Activated CD8-positive, alpha-beta memory T cell treated with anti-CD3 and anti-CD28 coated beads, Interleukin-2, amount 50 U/mL, for 24 hours (primary cell): ENCODE results near the gene HSPB8.
"Not testable (repeated sequence)": the region's sequence is repeated elsewhere in the genome, so short reads cannot be mapped to it uniquely, and the experiment has no call there.

Experiments
- DNase-seq: peaks from one replicate; pipeline ENCODE4 v3.0.0-alpha.2; 2020; ENCODE audit errors: extremely low read depth

Gene HSPB8

DNA sequence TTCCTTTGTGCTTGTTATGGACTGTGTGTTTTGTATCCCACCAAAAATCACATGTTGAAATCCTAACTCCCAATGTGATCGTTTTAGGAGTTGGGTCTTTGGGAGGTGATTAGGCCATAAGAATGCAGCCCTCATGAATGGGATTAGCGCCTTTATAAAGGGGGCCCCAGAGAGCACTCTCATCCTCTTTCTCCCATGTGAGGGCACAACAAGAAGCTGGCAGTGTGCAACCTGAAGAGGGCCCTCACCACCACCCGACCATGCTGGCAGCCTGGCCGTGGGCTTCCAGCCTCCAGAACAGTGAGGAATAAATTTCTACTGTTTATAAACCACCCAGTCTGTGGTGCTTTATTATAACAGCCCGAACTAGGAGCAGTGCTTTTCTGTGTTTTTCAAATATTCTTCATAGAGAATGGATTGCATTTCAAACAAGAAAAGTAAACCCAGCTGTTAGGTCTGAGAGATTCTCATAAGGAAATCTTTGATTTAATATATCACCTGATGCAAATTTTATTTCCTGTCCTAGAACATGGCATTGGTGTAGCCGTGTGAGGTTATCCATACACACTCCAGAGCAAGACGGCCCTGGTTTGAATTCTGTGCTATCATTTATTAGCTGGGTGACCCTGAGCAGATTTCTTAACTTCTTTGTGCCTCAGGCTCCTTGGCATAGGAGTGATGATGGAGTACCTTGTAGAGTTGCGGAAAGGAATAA lies 27.8 kb downstream of the HSPB8 start:
- DNase-seq, result no peak

DNA sequence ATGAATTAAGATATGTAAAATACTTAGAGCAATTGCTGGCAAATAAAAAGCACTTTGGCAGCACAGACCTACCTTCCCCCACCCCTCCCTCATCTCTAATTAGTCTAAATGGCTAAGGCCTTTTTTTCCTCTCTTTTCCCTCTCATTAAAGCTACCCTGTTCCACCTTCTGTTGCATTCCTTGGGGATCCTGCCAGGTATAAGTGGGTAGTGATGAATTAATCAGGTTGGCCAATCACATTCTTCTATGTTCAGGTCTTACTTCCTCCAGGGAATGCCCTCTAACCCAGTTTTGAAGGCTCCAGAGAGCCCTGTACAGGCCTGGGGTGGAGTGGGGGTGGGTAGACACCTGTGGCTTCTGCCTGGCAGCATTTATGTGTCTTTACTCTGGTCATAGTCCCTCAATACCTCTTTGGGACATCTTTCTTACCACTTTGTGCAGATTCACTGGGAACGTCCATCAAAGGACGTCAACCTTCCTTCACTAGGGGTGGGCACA lies 28.4 kb downstream of the HSPB8 start:
- DNase-seq, result no peak

- DNase-seq, result no peak
Observed at GRCh38 chr12:119208626-119209061, 29.9 kb downstream of the HSPB8 start.

DNA sequence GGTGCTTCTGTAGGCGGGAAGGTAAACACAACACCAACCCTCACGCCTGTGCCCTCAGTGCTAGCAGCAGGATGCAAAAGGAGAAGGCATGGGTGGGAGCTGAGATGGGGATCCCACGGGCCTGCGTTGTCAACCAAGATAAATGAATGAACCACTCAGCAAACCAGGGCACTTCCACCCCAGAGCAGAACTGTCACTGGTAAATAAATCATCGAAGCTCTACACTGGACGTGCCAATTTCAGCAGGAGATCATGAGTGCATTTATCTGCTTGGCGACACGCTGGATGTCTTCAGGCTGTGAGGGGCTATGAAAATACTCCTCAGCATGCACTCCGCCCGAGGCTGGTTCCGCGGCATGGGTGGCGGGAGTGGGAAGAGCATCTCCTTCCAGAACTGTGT lies 33.2 kb downstream of the HSPB8 start:
- no peak for DNase-seq

GRCh38 chr12:119216084-119216483 lies 37.4 kb downstream of the HSPB8 start:
- no peak for DNase-seq

DNA sequence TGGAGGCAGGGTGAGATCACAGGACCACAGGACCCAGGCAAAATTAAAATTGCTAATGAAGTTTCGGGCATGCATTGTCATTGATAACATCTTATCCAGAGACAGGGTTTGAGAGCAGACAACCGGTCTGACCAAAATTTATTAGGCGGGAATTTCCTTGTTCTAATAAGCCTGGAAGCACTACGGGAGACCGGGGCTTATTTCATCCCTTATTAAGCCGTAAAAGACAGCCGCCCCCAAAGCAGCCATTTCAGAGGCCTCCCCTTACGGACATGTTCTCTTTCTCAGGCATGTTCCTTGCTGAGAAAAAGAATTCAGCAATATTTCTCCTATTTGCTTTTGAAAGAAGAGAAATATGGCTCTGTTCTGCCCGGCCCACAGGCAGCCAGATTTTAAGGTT lies 40.1 kb downstream of the HSPB8 start:
- DNase-seq, result not testable (repeated sequence)

DNA sequence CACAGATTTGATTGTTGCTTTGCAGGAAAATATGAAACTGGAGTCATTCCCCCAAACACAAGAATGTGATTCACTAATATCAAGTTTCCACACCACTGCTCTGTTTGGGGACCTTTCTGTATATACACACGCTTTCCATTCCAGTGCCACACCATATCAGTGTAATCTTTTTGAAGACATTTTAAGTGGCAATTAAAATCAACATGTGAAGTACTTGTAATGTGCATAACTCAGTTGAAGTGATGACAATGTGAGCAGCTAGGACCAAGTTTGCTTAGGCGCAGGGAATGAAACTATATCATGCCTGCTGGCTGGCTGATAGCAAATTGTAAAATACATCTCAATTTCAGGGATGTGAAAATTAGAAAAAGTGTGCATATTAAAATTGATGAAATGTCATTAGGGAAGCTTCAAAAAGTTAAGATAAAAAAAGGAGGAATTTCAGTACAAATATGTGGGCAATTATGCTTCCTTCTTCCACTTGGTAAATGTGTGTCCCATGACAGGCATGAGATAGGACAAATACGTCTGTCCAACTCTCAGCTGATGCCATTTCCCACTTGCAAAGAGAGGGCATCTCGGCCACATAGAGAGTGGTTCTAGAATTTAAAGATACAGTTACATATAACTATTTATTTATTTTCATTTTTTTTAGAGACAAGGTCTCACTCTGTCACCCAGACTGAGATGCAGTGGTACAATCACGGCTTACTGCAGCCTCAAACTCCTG lies 43.7 kb downstream of the HSPB8 start:
- DNase-seq, result no peak

DNA sequence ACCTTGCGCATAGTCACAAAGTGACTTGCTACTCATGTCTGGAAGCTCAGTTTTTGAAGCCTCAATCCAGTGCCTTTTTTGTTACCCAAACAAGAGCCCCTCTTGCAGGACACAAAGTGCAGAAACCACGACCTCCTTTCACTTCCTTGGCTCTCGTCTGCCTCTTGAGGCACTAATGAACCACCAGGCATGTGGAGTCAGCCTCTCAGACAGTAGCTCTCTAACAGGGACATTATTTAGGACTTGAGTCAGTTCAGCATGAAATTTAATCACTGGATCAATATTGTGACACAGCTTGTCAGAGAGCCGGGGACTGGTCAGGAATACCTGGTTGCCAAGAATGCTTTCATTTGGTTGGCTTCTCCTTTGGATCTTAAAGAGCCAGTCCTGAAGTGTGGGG lies 46.7 kb downstream of the HSPB8 start:
- DNase-seq, result no peak

DNA sequence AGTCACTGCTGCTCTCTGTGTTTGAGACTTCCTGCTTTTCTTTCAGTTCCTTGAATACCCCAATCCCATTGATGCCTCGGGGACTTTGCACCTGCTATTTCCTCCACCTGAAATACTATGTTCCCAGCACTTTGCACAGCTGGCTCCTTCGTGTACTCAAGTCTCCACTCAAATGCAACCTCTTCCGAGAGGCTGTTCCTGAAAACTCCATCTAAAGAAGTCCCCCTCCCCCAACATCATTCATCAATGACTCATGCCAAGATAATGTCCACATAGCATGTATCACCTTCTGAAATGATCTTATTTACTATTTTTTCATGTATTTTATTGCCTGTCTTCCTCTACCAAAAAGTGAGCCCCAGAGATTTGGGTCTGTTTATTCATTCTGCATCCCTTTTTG lies 48.6 kb downstream of the HSPB8 start:
- DNase-seq, result no peak

DNA sequence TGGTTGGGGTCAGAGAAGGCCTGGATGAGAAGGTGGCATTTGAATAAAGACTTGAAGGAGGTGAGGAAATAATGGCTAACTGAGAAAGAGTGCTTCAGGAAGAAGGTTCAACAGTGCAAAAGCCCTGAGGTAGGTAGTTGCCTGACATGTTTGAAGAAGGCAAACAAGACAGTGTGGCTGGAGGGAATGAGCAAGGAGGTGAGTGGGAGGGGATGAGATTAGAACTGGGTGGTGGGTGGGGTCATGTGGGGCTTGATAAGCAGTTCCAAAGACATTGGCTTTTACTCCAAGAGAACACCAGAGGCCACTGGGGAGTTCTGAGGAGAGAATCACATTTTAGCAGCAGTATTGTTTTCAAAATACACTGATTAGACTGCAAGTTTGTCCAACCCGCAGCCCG lies 50.5 kb downstream of the HSPB8 start:
- no peak for DNase-seq

- DNase-seq, result no peak
Observed at GRCh38 chr12:119229837-119230236, 51.1 kb downstream of the HSPB8 start.

GRCh38 chr12:119230807-119231206 lies 52.1 kb downstream of the HSPB8 start:
- DNase-seq, result no peak

DNA sequence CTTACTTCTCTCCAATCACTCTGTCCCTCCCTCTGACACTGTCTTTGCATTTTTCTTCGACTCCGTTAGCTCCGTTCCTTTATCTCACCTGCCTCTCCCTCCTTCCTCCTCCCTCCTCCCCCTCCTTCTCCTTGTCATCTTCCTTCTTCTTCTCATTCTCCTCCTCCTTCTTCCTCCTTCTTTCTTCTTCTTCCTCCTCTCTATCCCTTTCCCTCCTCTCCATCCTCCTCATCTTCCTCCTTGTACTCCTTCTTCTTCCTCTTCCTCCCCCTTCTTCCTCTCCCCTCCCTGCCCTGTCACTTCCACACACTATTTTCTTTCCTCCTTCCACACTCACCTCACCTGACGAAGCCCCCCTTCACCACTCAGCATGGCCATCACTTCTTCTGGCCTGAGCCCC lies 53.0 kb downstream of the HSPB8 start:
- no peak for DNase-seq

- DNase-seq, result no peak
Observed at GRCh38 chr12:119235197-119235751, 56.5 kb downstream of the HSPB8 start.

GRCh38 chr12:119236372-119236771 lies 57.6 kb downstream of the HSPB8 start:
- DNase-seq, result no peak

- no peak for DNase-seq
Observed at GRCh38 chr12:119239040-119239439, 60.3 kb downstream of the HSPB8 start.

DNA sequence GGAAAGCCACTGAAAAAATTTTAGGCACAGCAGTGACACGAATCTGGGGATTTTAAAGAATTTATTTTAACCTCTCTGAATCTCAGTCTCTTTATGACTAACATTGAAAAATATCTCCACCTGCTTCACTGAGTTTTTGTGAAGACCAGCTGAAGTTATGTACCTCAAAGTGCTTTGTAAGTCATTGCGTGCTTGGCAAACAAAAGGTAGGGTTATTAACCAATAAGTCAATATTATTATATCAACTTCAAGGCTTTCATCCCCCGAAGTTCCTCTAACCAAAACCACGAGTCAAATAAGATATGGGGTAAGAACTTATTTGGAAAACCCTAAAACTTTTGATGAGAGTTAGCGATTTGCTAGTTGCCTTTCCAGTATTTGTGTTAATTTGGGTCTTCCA lies 62.3 kb downstream of the HSPB8 start:
- DNase-seq, result no peak

DNA sequence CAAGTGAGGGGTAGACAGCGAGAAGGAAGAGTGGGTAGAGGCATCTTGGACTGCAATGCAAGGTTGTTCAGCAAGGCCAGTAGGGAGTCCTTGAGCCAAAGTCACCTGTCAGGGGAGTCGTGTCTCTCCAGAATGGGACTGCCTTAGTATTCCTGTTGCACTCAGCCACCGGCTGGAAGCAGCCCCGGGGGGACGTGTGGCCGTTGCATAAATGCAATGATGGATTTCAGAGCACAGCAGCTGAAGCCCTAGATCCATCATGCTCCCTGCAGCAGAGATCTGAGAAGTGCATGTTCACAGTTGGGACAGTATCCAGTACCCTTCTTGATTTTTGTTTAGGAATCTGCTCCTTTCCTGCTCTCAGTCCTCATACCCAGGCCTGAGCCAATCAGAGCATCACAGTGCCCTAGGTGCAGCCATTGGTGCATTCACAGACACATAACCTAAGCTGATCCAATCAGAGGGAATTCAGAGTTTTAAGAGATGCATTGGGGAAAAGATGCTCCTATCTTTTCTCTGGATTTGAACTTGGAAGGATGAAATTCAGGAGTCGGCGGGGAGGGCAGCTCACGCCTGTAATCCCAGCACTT lies 62.9 kb downstream of the HSPB8 start:
- DNase-seq, result no peak
